Smooth muscle cell (in vitro differentiated cells): ENCODE results near the gene AIRE. TPM values are rescaled to one million over a fixed set of nuclear protein-coding genes. Genes with fewer than 3 reads are reported as not detected.
"Not testable (repeated sequence)": the region's sequence is repeated elsewhere in the genome, so short reads cannot be mapped to it uniquely, and the experiment has no call there.

ENCODE experiments used
- DNase-seq: peaks from one replicate; lab custom pipeline; 2025; ENCODE audit not compliant: unreplicated experiment; lab: John Stamatoyannopoulos, UW
- H2AFZ ChIP-seq: fragments of 200-600 bp; sonication (generic); 2 replicates; pipeline ENCODE4 v1.6.0; 2016; ENCODE audit warnings: antibody characterized with exemption, low read depth, mild to moderate bottlenecking
- H3F3A ChIP-seq: fragments of 200-600 bp; sonication (generic); 2 replicates; pipeline ENCODE4 v1.6.0; 2017; ENCODE audit warnings: antibody characterized with exemption, low read depth
- H3K27ac ChIP-seq: fragments of 200-600 bp; sonication (generic); 2 replicates; pipeline ENCODE4 v1.5.1; 2016; ENCODE audit warnings: low read depth, mild to moderate bottlenecking
- H3K27me3 ChIP-seq: fragments of 200-600 bp; sonication (generic); 2 replicates; pipeline ENCODE4 v1.6.1; 2016; ENCODE audit warnings: low read depth, mild to moderate bottlenecking
- H3K36me3 ChIP-seq: fragments of 200-600 bp; sonication (generic); 2 replicates; pipeline ENCODE4 v1.5.1; 2016; ENCODE audit warnings: low read depth
- H3K4me1 ChIP-seq: fragments of 200-600 bp; sonication (generic); 2 replicates; pipeline ENCODE4 v1.5.1; 2016; ENCODE audit warnings: low read depth
- H3K4me2 ChIP-seq: fragments of 200-600 bp; sonication (generic); 2 replicates; pipeline ENCODE4 v1.6.0; 2016; ENCODE audit warnings: mild to moderate bottlenecking
- H3K4me3 ChIP-seq: fragments of 200-600 bp; sonication (generic); 2 replicates; pipeline ENCODE4 v1.5.1; 2016; ENCODE audit warnings: mild to moderate bottlenecking
- H3K79me2 ChIP-seq: fragments of 200-600 bp; sonication (generic); 2 replicates; pipeline ENCODE4 v1.6.0; 2016; ENCODE audit warnings: low read depth, mild to moderate bottlenecking
- H3K9ac ChIP-seq: fragments of 200-600 bp; sonication (generic); 2 replicates; pipeline ENCODE4 v1.6.0; 2016; ENCODE audit warnings: low read depth
- H3K9me3 ChIP-seq: fragments of 200-600 bp; sonication (generic); replicated peaks from 2 replicates; pipeline ENCODE4 v1.5.1; 2016; ENCODE audit warnings: low read depth
- H4K20me1 ChIP-seq: fragments of 200-600 bp; sonication (generic); 2 replicates; pipeline ENCODE4 v1.6.0; 2016; ENCODE audit warnings: low read depth
- WGBS: methylation state at CpG from one replicate; pipeline ENCODE4 v1.1.7; 2016; ENCODE audit warnings: low lambda C conversion rate; 5-methylcytosine and 5-hydroxymethylcytosine counted together
- polyA plus RNA-seq: library from polyadenylated mRNA; unstranded; fragments of >200 nt; fragmentation: Nextera tagmentation; extraction: Ambion mirVana; gene quantifications from 2 replicates; pipeline ENCODE4 v1.2.1, GENCODE V29; 2016
- total RNA-seq: library from RNA; depleted of rRNA; stranded (reverse); fragments of >200 nt; gene quantifications from 2 replicates; pipeline ENCODE4 v1.2.3, GENCODE V29; 2014
- TF ChIP-seq, protein P1 (sequence below): fragments of 200-600 bp; sonication (generic); IDR thresholded peaks from 2 replicates; pipeline ENCODE4 v1.5.1; 2017; ENCODE audit warnings: borderline replicate concordance, mild to moderate bottlenecking, antibody characterized with exemption; ENCODE audit not compliant: insufficient read depth, poor library complexity, severe bottlenecking

AIRE gene
- total and polyA plus RNA-seq, 2 experiments from 2014 or later = 0.27 to 1.1 TPM

DNA sequence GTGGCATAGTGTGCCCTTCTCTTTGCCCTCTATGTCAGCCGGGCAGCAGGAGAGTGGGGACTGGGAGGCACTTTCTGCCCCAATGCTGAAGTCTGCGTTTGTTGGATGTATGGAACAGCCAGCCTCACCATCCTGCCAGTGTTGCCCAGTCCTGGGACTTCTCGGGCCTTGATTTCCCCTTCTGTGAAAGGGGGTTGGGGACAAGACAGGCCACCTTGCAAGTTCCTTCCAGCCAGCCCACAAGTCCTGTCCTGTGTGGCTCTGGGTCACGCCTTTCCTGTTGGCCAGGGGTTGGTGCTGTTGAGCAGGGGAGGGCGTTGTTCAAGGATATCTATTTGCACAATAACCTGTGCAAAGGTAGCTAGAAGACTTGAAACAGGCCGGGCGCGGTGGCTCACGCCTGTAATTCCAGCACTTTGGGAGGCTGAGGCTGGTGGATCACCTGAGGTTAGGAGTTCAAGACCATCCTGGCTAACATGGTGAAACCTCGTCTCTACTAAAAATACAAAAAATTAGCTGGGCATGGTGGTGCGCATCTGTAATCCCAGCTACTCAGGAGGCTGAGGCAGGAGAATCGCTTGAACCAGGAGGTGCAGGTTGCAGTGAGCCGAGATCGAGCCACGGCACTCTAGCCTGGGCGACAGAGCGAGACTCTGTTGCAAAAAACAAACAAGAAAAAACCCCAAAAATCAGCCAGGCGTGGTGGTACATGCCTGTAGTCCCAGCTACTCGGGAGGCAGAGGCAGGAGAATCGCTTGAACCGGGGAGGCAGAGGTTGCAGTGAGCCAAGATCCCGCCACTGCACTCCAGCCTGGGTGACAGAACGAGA is 17.1 kb downstream of the AIRE start:
- Histone ChIP-seq H3K4me1 (peaks cover 14% of the 10 kb centered on the region), H4K20me1 (peaks cover 73% of the 10 kb centered on the region), H3K79me2 (peaks cover 58% of the 10 kb centered on the region)
- H3K36me3 ChIP-seq, H3K4me3 ChIP-seq, H3F3A ChIP-seq, H3K4me2 ChIP-seq, H3K9ac ChIP-seq, DNase-seq, H3K9me3 ChIP-seq, H3K27me3 ChIP-seq, H2AFZ ChIP-seq, H3K27ac ChIP-seq: not testable (repeated sequence)
- WGBS = 95% methylated on average over 23 of the region's 23 CpGs
- TF ChIP-seq, protein P1, sequence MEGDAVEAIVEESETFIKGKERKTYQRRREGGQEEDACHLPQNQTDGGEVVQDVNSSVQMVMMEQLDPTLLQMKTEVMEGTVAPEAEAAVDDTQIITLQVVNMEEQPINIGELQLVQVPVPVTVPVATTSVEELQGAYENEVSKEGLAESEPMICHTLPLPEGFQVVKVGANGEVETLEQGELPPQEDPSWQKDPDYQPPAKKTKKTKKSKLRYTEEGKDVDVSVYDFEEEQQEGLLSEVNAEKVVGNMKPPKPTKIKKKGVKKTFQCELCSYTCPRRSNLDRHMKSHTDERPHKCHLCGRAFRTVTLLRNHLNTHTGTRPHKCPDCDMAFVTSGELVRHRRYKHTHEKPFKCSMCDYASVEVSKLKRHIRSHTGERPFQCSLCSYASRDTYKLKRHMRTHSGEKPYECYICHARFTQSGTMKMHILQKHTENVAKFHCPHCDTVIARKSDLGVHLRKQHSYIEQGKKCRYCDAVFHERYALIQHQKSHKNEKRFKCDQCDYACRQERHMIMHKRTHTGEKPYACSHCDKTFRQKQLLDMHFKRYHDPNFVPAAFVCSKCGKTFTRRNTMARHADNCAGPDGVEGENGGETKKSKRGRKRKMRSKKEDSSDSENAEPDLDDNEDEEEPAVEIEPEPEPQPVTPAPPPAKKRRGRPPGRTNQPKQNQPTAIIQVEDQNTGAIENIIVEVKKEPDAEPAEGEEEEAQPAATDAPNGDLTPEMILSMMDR = peak; percentile 11

DNA sequence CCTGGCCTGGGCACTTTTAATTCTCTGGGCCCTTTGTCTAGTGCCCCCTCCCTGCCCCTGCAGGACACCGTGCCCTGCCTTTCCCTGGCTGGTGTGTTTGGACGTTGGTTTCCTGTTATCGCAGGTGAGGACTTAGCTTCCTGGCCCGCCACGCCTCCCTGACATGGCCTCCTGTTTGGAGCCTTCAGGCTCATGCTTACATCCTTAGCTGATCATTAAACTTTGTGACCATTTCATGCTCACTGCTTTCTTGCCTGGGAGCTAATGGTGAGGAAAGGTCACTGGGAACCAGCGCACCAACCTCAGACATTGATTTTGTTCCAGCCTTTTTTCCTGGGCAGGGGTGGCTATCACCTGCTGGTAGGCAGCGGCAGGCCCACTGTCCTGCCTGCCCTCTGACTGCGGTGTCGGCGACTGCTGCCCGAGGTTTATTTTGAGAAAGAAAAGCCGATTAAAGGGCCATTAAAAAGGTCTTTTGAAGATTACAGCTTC is 17.9 kb downstream of the AIRE start:
- no peaks in the 10 kb centered on the region for H3F3A ChIP-seq
- no peak overlapping the region for H3K27ac ChIP-seq
- TF ChIP-seq, protein P1 = no peak
- H3K79me2 ChIP-seq = peaks cover 58% of the 10 kb centered on the region
- no peak overlapping the region for H3K9ac ChIP-seq
- WGBS = 89% methylated on average over 12 of the region's 12 CpGs
- H3K4me2 ChIP-seq = no peak overlapping the region
- H2AFZ ChIP-seq = no peak overlapping the region
- no peak for DNase-seq
- peaks cover 79% of the 10 kb centered on the region for H4K20me1 ChIP-seq
- no peaks in the 10 kb centered on the region for H3K27me3 ChIP-seq
- no peaks in the 10 kb centered on the region for H3K9me3 ChIP-seq
- no peaks in the 10 kb centered on the region for H3K36me3 ChIP-seq
- H3K4me3 ChIP-seq = no peak overlapping the region
- H3K4me1 ChIP-seq = peaks cover 14% of the 10 kb centered on the region

DNA sequence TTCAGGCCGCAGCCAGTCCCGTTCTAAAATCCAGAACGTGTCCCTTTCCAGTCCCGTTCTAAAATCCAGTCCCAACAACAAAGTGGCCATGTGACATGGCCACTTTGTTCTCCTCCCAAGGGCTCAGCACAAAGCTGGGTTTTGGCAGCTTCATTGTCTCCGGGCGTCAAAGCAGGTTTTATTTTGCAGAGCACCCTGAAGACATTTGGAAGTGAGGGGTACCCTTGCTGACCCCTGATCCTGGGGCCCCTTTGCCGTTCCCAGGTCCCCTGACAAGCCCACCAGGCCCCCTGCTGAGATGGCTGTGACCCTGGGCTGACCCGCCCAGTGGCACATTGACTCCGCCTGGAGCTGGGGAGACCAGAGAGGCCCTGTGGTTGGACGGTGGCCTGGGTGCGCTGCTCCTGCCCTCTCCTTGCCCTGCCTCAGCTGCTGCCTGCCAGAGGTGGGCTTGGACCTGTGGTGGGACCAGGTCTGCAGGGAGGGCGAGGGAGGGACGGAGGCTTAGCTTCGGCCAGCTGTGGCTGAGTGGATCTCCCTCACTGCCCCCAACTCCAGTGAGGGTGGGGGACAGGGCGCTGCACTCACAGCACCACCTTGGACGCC is 18.4 kb downstream of the AIRE start:
- peaks cover 14% of the 10 kb centered on the region for H3K4me1 ChIP-seq
- H4K20me1 ChIP-seq = peaks cover 85% of the 10 kb centered on the region
- peaks cover 58% of the 10 kb centered on the region for H3K79me2 ChIP-seq
- DNase-seq = no peak
- H3K4me3 ChIP-seq = no peak overlapping the region
- TF ChIP-seq, protein P1 = no peak
- H3K36me3 ChIP-seq = no peaks in the 10 kb centered on the region
- WGBS = 84% methylated on average over 15 of the region's 16 CpGs
- no peak overlapping the region for H3K9ac ChIP-seq
- H3K4me2 ChIP-seq = no peak overlapping the region
- no peaks in the 10 kb centered on the region for H3K27me3 ChIP-seq
- H3K27ac ChIP-seq = no peak overlapping the region
- H3K9me3 ChIP-seq = no peaks in the 10 kb centered on the region
- no peaks in the 10 kb centered on the region for H3F3A ChIP-seq
- no peak overlapping the region for H2AFZ ChIP-seq
